Measurements from ENCODE around the gene BMPER.

The BMPER gene

DNA sequence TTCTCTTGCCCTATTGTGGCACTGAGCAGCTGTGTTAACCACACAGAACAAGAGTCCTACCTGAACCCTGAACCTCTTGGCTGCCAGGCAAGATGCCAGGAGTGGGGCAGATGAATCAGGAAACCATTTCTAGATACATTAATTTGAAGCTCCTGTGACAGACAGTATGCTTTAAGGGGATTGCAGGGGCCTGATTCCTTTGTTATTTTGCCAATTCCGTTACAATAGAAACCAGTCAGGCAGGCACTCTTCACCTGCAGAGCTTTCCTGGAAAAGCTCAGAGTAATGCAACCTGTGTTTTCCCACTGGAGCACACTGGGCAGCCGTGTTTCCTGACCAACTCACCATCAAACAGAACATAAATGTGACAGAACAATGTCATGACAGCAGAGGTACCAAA, 233.1 kb downstream of the BMPER start:
- TF ChIP-seq FOXP2 (optimal IDR thresholded peaks at IDR 0.05; ENCODE audit: borderline replicate concordance, extremely low read depth, extremely low read length, insufficient read depth) (no peak), SIN3A (IDR thresholded peaks at IDR 0.05; ENCODE audit: borderline replicate concordance, insufficient read depth, low read length) (no peak), POLR2AphosphoS5 (IDR thresholded peaks at IDR 0.05; ENCODE audit: low read depth, low read length) (no peak)

DNA sequence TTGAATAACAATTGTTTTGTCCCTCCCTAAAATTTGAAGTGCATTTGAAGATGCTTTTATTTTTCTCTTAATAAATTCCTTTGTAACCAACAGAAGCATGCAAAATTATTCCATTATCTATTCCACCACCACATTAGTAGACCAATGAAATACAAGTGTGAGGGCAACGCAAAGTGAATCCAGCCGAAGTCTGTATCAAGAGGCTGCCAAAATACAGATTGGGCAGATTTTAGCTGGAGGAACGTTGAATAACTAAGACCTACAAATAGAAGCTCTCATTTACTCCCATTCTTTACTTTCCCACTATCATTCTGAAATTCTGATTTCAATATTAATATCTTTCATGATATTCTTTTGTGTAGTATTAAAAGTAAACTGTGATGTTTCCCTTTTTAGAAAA, 233.7 kb downstream of the BMPER start:
- no peak for TF ChIP-seq TAF1 (IDR thresholded peaks at IDR 0.05; ENCODE audit: borderline replicate concordance, insufficient read depth, low read length)
- TF ChIP-seq, protein P1, sequence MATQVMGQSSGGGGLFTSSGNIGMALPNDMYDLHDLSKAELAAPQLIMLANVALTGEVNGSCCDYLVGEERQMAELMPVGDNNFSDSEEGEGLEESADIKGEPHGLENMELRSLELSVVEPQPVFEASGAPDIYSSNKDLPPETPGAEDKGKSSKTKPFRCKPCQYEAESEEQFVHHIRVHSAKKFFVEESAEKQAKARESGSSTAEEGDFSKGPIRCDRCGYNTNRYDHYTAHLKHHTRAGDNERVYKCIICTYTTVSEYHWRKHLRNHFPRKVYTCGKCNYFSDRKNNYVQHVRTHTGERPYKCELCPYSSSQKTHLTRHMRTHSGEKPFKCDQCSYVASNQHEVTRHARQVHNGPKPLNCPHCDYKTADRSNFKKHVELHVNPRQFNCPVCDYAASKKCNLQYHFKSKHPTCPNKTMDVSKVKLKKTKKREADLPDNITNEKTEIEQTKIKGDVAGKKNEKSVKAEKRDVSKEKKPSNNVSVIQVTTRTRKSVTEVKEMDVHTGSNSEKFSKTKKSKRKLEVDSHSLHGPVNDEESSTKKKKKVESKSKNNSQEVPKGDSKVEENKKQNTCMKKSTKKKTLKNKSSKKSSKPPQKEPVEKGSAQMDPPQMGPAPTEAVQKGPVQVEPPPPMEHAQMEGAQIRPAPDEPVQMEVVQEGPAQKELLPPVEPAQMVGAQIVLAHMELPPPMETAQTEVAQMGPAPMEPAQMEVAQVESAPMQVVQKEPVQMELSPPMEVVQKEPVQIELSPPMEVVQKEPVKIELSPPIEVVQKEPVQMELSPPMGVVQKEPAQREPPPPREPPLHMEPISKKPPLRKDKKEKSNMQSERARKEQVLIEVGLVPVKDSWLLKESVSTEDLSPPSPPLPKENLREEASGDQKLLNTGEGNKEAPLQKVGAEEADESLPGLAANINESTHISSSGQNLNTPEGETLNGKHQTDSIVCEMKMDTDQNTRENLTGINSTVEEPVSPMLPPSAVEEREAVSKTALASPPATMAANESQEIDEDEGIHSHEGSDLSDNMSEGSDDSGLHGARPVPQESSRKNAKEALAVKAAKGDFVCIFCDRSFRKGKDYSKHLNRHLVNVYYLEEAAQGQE (IDR thresholded peaks at IDR 0.05; ENCODE audit: insufficient read depth in 1 of 2, low read depth in 2 of 2, low read length in 2 of 2): no peak
- TF ChIP-seq SIN3A (IDR thresholded peaks at IDR 0.05; ENCODE audit: borderline replicate concordance, insufficient read depth, low read length): no peak
- no peak for TF ChIP-seq FOXP2 (optimal IDR thresholded peaks at IDR 0.05; ENCODE audit: borderline replicate concordance, extremely low read depth, extremely low read length, insufficient read depth)

DNA sequence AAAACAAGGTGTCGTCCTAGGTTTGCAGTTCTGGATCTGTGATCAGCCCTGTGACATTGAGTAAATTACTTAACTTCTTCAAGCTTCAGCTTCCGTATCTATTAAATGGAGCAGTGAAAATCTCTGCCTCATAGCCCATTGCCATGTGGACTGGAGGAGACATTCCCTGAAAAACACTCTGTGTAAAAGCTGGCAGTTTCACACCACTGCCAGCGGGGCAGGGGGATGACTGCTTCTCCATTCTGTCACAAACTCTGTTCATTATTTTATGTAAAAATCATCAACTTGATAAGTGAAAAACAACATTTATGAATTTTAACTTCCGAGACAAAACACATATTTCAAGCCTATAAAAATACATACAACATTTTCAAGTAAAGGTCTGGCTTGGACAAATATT, 234.7 kb downstream of the BMPER start:
- TF ChIP-seq TAF1 (IDR thresholded peaks at IDR 0.05; ENCODE audit: borderline replicate concordance, insufficient read depth, low read length) (no peak), POLR2AphosphoS5 (IDR thresholded peaks at IDR 0.05; ENCODE audit: low read depth, low read length) (no peak), FOXP2 (optimal IDR thresholded peaks at IDR 0.05; ENCODE audit: borderline replicate concordance, extremely low read depth, extremely low read length, insufficient read depth) (no peak), SIN3A (IDR thresholded peaks at IDR 0.05; ENCODE audit: borderline replicate concordance, insufficient read depth, low read length) (no peak)
- TF ChIP-seq, protein P1 (IDR thresholded peaks at IDR 0.05; ENCODE audit: insufficient read depth in 1 of 2, low read depth in 2 of 2, low read length in 2 of 2): no peak

GRCh38 chr7:34143402-34143801, 238.1 kb downstream of the BMPER start:
- TF ChIP-seq POLR2AphosphoS5 (IDR thresholded peaks at IDR 0.05; ENCODE audit: low read depth, low read length) (no peak), SIN3A (IDR thresholded peaks at IDR 0.05; ENCODE audit: borderline replicate concordance, insufficient read depth, low read length) (no peak), TAF1 (IDR thresholded peaks at IDR 0.05; ENCODE audit: borderline replicate concordance, insufficient read depth, low read length) (no peak), FOXP2 (optimal IDR thresholded peaks at IDR 0.05; ENCODE audit: borderline replicate concordance, extremely low read depth, extremely low read length, insufficient read depth) (no peak)
- TF ChIP-seq, protein P1 (IDR thresholded peaks at IDR 0.05; ENCODE audit: insufficient read depth in 1 of 2, low read depth in 2 of 2, low read length in 2 of 2): no peak

- TF ChIP-seq TAF1 (IDR thresholded peaks at IDR 0.05; ENCODE audit: borderline replicate concordance, insufficient read depth, low read length): no peak
- no peak for TF ChIP-seq FOXP2 (optimal IDR thresholded peaks at IDR 0.05; ENCODE audit: borderline replicate concordance, extremely low read depth, extremely low read length, insufficient read depth)
- TF ChIP-seq SIN3A (IDR thresholded peaks at IDR 0.05; ENCODE audit: borderline replicate concordance, insufficient read depth, low read length): no peak
- TF ChIP-seq, protein P1 (IDR thresholded peaks at IDR 0.05; ENCODE audit: insufficient read depth in 1 of 2, low read depth in 2 of 2, low read length in 2 of 2): no peak
- no peak for TF ChIP-seq POLR2AphosphoS5 (IDR thresholded peaks at IDR 0.05; ENCODE audit: low read depth, low read length)
These were observed 240.3 kb downstream of the BMPER start for GRCh38 chr7:34145603-34146002.
